B cell (primary cell): Measurements from ENCODE around the gene KCNA4.

Source experiments
- CTCF ChIP-seq: fragments of 200-600 bp; IDR thresholded peaks from one replicate; pipeline ENCODE4 v1.8.0; 2022; ENCODE audit warnings: antibody characterized with exemption, mild to moderate bottlenecking
- EZH2 ChIP-seq: IDR thresholded peaks from 2 replicates; pipeline ENCODE4 v1.6.1; 2012; ENCODE audit warnings: borderline replicate concordance, low read depth, mild to moderate bottlenecking, moderate library complexity, low read length; ENCODE audit not compliant: insufficient read depth, poor library complexity, severe bottlenecking

DNA sequence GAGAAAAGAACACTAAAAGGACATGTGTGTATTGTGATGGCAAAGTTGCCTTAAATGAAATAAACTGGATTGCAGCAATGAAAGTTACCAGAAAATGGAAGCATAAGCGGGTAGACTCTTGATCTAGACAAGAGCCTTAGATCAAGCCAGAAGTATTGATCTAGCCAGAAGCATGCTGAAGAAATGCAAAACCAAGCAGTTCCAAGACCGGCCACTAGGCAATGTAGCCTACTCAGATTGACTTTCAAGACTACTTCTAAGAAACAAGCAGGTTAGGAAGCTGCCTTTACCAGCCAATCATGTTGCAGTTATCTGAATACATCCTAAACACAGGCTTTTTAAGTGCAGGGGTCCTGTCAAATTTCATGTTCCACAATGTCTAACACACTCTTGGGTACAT, 54.6 kb downstream of the KCNA4 start:
- TF ChIP-seq CTCF (no peak), EZH2 (no peak)
